ENCODE data around the gene SCYGR6.

DNA sequence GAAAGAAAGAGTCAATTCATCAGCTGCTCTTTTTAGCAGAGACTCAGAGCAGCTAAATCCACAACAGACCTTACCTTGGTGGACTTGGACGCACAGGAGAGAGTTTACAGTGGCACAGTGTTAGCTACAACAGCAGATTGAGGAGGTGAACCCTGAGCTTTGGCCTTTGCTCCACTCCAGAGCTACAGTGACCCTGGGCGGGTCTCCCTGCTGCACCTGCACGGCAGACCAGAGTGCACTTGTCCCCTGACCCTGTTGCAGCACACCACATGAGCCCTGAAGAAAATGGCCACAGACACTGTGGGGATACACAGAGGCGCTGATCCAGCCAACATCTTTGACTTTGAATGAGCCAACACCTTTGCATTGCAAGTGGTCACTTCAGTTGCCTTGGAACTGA is 17.7 kb downstream of the SCYGR6 start:
- TF ChIP-seq SIX5 (IDR thresholded peaks at IDR 0.05; ENCODE audit: low read depth, low read length) (no peak), POLR2A (IDR thresholded peaks at IDR 0.05; ENCODE audit: control extremely low read depth in 1 of 2, low read depth in 2 of 2, low read length in 2 of 2) (no peak)
- TF ChIP-seq, protein P1, sequence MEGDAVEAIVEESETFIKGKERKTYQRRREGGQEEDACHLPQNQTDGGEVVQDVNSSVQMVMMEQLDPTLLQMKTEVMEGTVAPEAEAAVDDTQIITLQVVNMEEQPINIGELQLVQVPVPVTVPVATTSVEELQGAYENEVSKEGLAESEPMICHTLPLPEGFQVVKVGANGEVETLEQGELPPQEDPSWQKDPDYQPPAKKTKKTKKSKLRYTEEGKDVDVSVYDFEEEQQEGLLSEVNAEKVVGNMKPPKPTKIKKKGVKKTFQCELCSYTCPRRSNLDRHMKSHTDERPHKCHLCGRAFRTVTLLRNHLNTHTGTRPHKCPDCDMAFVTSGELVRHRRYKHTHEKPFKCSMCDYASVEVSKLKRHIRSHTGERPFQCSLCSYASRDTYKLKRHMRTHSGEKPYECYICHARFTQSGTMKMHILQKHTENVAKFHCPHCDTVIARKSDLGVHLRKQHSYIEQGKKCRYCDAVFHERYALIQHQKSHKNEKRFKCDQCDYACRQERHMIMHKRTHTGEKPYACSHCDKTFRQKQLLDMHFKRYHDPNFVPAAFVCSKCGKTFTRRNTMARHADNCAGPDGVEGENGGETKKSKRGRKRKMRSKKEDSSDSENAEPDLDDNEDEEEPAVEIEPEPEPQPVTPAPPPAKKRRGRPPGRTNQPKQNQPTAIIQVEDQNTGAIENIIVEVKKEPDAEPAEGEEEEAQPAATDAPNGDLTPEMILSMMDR (IDR thresholded peaks at IDR 0.05; ENCODE audit: control extremely low read depth in 1 of 3, insufficient read depth in 1 of 3, low read depth in 1 of 3, low read length in 3 of 3) = no peak

All from H1 (cell line).